HG02623 (cell line): ENCODE measurements around the gene TENT5A.
"Not testable (repeated sequence)": the region's sequence is repeated elsewhere in the genome, so short reads cannot be mapped to it uniquely, and the experiment has no call there.

Source experiments
- ATAC-seq: cut with Tn5 transposase; IDR thresholded peaks from one replicate; pipeline ENCODE4 v1.9.1; 2021; ENCODE audit warnings: moderate library complexity; ENCODE audit not compliant: unreplicated experiment

Gene TENT5A

DNA sequence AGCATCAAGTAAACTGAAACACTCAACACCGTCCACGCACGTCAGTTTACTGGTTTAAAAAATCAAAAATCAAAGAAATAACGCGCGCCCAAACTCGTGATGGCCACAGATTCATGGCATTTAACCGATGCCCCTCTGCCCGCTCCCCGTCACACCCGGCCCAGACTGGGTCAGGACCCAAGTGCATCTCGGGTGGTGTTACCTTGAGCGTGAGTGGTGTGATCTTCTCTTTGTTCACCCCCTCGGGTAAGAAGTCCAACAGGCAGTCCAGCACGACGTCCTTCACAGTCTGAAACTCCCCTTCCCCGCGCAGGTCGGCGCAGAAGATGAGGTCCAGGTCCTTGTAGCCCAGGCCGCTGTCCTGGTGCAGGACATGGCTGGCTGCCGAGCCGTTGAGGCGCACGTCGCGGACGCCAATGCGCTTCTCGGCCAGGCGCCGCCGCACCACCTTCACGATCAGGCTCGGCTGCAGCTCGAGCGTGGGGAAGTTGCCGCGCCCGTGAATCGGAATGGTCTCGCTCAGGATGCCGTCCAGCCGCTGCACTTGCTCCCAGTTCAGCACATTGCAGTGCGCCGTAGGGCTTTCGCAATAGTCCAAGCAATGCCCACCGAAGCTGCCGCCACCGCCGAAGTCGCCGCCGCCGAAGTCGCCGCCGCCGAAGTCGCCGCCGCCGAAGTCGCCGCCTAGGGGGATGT is 945 bp downstream of the TENT5A start:
- no peak for ATAC-seq

DNA sequence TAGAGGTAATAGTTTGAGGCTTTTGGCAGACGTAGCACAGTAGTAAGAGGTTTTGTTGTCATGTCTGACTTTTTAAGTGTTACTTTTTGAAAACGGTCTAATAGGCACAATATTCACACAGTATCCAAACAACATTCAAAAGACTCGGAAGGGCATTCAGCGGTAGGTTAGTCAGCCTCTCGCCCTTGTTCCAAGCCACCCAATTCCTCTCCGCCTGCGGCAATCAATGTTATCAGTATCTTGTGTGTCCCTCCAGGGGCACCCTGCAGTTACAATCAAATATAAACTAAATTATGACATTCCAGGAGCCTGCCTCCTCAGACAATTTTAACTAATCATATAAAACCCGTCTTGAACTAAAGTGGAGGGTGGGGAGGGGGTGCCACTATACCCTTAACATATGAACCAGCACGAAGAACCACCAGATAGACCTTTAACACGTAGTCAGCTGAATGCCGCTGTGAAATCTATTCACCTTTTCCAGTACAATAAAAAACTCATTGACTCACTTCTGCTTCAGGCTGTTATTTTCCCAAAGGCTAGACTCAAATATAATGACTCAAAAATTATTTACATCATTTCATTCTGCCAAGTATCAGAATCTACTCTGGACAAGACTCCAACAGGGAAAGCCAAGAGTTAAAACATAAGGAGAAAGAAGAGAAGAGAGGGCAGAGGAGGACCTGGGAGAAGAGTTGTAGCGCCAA is 1.6 kb downstream of the TENT5A start:
- ATAC-seq, result no peak

DNA sequence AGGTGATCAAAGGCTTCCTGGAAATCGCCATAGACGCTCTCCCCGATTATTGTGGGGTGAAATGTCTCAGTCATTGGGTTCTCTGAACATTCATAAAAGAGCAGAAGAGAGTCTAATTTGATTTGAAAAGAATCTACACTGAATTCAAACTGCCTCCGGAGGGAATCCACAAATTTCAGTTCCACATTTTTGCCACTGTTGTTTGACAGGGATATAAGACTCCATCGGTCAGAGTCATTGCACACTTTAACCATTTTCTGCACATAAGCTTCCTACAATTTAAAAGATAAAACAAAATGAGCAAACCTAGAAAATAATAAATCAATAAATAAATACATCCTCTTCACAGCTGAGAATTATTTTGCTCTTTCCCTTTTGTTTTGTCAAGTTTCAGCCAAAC is 2.3 kb downstream of the TENT5A start:
- no peak for ATAC-seq

DNA sequence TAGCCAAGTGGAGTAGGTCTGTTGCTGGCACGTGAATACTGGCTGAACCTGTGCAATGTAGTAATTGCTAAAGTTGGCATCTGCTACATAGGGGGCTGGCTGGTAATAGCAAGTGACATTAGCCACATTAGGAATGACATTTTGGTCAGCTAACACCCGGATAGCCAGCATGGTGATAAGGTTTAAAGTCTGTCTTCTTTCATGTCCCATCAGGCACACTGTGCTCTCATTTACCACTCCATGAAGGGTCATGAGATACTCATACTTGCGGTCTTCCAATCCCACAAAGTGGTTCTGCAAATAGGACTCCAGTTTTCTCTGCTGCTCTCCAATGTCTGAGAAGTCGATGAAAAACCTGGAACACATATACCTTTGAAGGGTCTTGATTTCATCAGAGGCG is 2.8 kb downstream of the TENT5A start:
- no peak for ATAC-seq

DNA sequence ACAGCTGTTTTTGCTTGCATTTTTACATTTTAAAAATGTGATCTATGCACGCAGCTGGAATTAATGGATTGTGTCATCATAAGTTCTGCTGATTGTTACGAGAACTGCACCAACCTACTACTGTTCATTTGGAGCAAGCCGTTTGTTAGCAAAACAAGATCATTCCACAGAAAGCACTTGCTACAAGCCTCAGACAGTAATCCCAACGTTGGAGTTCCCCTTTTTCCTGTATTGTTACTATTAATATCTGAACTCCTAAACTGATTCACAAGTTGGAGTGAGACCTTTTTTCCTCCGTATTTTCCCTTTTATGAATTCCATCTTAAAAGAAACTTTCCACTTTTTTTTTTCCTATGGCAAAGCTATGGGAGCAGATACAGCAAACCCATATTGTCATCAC is 3.5 kb downstream of the TENT5A start:
- no peak for ATAC-seq

DNA sequence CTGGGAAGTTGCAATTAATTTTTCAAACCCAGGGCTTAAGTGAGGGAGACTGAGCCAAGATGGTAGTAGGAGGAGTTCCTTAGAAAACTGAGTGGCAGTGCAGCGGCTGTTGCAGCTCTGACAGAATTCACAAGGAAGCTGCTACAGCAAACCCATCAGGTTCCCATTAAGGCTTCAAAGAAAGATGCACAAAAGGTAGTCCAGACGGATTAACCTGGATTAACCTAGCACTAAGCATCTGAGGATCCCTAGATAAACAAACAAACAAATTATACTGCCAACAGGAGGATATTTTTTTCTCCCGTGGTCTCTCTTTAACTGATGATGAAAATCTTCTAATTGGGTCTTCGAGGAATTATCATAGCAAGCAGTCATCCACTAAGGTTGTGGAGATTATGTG is 5.2 kb downstream of the TENT5A start:
- ATAC-seq, result no peak

DNA sequence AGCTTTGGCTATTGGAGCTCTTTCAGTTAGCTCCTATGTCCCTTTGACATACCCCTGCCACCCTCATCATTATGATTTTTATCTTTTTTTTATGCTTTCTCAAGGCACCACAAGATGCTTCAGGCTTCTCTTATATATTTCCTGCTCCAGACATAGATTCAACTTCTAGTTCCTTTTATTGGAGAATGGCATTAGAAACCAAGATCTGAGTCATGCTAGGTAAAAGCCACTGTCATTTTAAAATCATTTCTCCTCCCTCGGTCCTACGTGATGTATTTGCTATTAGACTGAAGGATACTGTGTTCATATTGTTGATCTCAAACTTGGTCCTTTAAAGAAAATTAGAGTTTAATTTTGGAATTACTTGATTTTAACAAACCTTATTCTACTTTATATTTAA is 8.3 kb downstream of the TENT5A start:
- ATAC-seq, result no peak

DNA sequence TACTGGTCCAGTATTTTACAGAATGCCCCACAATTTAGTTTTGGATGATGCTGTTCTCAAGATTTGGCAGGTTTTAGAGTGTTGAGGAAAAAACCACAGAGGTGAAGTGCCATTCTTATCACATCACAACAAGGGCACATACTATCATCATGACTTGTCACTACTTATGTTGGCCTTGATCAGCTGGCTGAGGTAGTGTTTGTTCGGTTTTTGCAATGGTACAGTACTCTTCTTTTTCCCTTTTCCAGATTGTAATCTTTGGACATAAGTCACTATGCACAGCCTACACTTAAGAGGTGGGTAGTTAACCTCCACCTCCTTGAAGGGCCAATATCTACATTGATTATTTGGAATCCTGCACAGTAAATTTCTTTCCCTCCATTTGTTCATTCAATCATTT is 8.8 kb downstream of the TENT5A start:
- ATAC-seq, result no peak

DNA sequence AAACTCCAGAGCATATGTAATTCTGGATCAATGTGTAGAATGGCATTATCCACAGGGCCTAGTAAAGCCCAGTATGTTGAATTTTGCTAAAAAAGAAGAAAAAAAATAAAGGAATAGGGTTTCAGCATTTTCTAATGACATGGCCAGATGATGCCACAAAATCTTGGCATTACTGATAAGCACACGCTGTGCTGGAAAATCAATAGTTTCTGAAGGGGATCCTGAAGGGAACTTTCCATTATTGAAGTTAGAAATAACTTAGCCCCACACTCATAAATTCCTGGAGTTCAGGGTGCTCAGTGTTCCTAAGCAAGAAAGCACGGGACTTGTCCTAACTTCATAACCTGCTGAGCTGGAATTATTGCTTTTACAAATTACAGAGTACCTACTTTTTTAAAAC is 10.8 kb downstream of the TENT5A start:
- ATAC-seq, result no peak

DNA sequence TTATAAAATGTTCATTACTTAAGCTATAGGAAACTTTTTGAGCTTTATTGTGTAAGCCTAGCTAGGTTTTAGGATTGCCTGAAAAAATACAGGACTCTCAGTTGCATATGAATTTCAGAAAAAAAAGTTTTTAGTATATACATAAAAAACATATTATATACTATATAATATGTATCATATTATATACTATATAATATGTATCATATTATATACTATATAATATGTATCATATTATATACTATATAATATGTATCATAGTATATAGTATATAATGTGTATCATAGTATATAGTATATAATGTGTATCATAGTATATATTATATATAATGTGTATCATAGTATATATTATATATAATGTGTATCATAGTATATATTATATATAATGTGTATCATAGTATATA is 11.9 kb downstream of the TENT5A start:
- ATAC-seq, result not testable (repeated sequence)

DNA sequence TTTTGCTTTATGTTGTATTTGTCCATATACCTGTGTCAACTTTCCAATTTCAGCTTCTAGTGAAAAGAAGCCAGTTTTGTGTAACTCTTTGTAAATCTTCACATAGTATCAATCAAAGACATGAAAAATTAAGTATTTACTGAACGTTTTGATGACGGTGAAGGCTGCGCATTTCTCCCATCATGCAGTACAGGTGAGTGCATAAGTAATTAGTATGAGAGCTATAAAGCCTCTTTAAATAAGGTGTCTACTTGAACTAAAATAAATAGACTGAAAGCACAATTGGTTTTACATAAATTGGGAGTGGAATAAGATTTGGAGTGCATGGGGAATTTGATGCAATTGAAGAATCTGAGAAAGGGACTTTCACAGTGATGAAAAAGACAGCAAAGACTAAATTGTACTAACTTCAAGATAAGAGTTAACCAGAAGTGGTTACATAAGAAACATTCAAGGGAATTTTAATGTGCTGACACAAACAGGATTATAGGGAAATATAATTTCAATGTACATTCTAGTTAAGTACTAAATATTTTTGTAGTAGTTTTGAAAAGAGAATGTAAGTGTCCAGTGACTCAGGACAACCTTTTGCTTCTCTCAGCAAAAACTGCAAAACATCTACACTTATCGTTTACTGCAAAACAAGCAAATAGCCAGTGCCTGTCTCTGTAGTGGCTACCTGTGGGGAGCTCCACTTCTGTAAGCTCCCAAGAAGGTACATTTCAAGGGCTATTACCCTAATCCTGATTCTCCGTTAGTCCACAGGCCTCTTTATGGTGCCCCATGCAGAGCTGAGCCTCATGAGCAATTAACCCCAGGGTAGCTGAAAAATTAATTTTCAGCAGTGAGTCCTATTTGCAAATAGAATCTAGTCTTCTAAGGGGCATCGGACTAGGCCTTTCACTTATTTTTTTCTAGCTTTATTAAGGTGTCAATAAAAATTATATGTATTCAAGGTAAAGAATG is 13.0 kb downstream of the TENT5A start:
- ATAC-seq, result no peak

DNA sequence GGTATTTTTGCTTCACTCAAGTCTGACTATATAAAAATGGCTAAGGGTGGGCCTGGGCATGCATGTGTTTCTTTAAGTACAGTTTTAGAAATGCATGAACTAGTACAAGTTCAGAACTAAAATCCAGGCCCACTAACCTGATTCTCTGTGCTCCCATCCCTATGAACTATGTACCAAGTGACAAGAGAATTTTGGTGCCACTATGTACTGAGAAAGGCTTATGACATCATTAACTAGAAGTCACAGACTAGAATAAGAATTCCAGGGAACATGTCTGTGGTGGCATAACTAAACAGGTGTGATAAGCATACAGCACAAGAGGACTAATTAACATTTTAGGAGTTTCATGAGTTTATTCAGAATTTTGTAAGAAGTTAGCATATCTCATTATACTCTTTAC is 16.1 kb downstream of the TENT5A start:
- ATAC-seq, result no peak

DNA sequence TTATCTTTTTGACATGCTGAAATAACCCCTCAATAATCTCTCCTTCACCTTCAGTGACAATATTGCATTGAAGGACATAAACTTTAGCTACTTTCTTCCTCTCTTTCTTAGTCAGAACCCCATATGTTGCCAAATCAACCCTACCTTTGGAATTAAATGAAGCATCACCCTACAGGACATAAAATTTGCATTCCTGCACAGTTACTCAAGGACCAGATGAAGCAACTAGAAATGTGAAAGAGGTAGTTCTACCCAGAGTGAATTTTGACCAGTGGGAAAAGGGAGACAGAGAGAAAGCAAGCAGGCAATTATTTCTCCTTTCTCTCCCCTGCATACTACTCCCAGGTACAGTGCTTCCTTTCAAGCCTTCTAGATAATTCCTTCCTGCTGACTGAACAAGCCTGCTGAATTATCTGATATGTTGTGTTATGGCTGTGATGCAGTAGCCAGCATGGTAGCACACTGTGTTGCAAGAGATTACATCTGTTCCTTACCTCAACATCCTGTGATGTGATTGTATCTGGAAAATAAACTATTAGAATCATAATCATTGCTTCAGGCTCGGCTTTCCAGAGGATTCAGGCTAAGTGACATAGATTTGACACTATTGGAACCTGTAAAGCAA is 16.6 kb downstream of the TENT5A start:
- ATAC-seq, result no peak

DNA sequence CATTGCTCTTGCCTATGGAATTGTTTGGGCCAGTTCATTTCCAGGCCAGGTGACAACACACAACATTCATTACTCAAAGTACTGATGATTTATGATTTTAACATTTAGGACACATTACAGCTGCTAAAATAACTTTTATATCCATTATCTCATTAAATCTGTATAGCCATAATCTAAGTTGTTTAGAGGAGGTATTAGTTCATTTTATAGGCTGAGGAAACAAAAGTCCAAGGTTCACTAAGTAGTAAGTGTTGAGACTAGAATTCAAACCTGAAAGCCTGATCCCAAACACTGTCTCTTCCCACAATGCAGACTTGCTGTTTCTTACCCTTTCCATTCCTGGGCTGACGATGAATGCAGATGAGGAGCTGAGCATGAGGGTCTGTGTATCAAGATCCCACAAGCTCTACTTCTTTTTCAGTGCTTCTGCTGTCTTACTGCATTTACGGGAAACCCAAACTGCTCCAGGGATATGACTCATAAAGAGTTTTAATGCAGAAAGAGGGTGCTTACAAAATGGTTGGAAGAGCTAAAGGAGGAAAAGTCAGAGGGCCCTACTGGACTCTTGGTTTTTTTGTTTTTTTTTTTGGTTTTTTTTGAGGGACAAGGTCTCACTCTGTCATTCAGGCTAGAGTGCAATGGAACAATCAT is 17.9 kb downstream of the TENT5A start:
- ATAC-seq, result no peak

DNA sequence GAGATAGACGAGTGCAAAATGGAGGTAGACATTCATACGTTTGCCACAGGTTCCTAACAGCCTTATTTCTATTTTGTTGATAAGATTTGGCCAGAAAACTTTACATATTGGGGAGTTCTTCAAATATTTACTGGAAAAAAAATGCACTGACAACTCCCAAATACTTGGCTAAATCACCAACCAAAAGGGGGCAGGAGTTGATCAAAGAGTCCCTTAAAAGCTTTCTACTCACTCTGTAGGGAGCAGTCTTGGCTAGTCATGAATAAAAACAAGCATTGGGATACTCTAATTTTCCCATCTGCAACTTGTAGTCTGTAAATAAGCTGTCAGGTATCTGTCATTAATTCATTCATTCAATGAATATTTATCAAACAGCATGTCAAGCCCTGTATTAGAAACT is 18.4 kb downstream of the TENT5A start:
- no peak for ATAC-seq

DNA sequence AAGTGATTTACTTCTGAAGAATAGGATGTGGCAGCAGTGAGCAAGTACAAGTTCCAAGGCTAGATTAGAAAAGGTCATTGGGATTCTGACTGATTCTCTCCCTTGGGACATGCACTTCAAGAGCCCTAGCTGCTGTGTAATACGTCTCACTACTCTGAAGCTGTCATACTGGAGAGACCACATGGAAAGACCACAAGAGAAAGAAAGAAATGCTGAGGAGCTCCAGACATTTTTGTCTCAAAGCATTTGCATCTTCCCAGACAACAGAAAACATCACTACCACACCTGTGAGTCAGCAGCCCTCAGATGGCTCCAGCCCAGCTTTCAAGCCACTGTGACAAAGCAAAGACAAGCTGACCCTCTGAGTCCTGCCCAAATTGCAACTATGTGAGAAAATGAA is 20.7 kb downstream of the TENT5A start:
- ATAC-seq, result no peak

DNA sequence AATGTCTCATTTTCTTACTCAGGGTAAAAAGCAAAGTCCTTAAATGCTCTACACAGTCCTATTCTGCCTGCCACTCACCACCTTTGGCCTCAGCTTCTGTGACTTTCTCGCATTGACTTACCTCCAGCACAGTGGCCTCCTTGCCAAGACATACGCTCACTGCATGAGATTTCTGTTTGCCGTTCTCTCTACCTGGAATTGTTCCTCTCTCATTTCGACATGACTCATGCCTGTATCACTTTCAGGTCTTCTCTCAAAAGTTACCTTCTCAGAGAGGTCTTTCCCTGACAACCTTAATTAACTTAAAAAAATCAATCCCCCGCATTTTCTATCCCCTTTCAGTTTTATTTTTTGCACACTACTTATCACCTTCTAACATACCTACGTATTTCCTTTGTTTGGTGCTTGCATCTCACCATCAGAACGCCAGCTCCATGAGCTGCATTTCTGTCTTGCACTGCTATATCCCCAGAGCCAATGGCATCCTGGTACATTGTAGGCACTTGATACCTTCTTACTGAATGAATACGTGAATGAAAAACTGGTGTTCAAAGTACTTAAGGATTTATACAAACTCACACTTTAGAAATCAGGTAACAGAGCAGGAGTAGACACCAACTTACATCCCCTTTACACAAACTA is 24.5 kb downstream of the TENT5A start:
- ATAC-seq, result no peak

DNA sequence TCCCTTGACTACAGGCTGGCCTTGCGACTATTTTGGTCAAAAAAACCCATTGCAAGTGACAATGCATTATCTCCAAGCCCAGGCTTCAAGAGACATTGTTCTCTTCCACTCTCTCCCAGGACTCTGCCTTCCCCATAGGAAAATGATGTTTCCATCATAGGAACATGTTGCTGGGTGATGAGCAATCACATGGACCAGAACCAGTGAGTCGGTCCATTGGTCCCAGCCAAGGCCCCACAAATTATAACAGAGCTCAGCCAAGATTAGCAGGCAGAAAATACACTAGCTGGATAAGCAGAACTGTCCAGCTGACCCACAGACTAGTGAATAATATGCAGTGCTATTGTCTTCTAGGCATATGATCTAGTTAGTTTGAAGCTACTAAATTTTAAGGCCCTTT is 27.4 kb downstream of the TENT5A start:
- ATAC-seq, result no peak

DNA sequence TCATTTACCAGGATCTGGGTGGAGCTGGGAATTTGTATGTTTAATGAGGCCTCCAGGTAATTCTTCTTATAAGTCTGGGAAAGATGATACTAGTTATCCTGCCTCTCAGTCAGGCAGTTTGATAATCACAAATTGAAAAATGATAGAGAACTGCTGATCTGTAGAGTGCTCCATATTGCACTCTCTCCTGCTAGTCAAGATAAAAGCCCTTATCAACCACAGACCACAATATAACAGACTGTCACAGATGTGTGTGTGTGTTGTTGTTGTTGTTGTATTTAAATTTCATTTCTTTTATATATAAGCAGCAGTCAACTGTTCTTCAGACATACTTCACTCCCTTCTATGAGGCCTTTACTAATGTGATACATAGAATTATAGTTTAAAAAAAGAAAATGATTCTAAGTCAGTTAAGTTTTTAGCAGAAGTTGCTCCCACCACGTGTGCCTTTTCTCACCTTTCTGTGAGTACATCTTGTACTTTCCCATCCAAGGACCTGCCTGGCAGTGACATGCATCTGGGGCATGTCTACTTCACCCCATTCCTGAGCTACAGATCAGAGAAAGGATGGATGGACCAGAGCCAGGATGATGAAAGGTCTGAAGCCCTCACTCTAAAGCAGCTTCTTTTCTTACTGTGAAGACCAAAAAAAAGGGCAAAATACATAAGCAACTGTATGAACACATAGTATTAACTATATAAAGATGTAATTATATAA is 29.8 kb downstream of the TENT5A start:
- no peak for ATAC-seq

DNA sequence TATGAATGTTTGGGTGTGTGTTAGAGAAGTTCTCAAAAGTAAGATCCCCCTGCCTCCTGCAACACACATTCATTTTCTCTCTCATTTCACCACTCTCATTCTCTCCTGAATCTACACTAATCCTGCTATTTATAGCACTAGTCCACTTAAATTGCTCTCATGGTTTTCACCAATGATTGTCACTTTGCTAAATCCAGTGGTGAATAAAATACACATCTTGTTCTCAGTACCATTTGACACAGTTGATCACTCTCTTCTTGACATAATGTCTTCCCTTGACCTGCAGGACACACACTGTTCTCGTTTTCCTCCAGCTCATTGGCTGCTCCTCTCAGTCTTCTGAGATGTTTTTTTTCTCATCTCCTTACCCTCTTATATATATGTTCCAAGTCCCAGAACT is 32.1 kb downstream of the TENT5A start:
- no peak for ATAC-seq
